HL-60/S4 (cell line): ENCODE results near the gene POLR2J3.
"Not testable (repeated sequence)": the region's sequence is repeated elsewhere in the genome, so short reads cannot be mapped to it uniquely, and the experiment has no call there.

Experiments
- in situ Hi-C: fragments of 300-500 bp; cut with MboI; formaldehyde crosslinking; loops from 2 replicates; pipeline ENCODE4 v1.14.3; 2022; ENCODE audit warnings: low sequenced_read_pairs

Gene POLR2J3

DNA sequence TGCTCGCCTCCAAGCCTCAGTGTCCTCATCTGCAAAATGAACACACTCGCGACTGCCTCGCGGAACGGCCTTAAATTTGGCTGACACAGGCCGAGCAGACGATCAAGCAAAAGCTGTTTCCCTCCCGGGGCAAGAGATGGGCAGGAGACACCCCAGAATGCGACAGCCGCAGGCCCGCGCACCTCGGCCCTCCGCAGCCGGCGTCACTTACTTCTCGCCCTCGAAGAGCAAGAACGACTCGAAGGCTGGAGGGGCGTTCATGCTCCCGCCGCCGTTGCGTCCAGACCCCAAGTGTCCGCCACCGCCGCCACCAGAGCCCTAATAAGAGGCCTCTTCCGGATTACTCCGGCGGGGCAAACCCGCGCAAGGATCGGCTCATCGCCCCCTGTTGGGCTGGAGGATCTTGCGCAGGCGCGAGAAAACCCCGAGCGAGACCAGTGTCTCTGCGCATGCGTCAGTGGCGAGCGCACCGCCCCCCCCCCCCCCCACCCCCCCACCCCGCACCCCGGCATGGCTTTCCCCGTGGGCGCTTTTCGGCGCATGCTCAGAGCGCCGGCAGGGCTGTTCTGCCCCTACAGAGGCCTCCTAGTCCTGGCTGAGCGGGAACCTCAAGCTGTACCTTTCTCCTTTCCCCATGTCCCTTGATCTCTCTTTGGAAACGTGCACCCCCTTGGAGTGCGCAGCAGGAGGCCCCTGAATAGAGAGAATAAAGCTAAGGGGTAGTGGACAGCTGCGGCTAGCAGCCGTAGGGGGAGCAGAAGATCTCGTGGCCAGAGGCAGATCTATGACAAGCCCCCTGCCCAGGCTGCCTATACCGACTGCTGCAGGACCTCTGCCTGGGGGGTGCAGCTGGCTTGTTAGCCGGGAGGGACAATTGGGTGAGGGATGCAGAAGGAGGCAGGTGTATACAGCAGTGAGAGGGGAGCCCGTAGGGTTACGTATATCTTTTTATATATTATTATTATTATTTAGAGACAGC is at the start of gene POLR2J3:
Gene POLR2J3 (minus strand): TSS at position 323 of the 979 bp plus-strand sequence. CDS start 62 bp downstream, at position 261.
- in situ Hi-C loops = not testable (repeated sequence)

DNA sequence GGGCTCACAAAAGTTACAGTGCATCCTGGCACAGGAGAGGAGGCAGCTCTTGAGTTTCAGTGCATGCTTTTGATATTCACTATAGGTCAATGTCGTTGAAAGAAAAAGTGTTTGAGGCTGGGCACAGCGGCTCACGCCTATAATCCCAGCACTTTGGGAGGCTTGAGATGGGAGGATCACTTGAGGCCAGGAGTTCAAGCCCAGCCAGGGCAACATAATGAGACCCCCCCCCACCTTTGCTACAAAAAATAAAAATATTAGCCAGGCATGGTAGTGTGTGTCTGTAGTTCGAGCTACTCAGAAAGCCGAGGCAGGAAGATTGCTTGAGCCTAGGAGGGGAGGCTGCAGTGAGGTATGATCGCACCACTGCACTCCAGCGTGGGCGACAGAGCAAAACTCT is 45.7 kb upstream of the POLR2J3 start:
- in situ Hi-C loops = not testable (repeated sequence)

DNA sequence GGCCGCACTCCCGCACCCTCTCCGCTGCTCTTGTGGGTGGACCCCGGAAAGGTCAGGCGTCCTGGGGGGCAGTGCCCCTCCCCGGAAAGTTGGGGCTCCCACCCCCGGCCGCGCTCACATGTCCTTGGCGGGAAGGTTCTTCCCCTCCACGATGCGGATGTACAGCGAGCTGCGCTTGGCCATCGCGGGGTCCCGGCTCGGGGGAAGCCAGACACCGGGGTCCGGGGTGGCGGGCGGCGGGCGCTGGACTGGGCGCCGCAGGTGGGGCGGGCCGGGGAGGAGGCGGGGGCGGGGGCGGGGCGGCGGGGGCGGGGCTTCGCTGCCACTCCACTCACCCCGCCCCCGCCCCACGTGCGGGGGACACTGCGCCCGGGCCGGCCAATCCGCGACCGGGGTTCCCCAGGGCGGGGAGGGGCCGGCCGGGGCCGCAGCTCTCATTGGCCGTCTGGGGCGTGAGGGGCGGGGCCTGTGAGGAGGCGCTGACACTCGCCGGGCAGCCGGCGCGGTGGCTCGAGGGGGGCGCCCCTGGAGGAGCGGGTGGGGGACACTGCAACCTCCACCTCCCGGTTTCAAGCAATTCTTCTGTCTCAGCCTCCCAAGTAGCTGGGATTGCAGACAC is 44.2 kb upstream of the POLR2J3 start, which contains the start of gene RASA4:
Gene RASA4 (minus strand): TSS at position 250 of the 619 bp plus-strand sequence. CDS start 67 bp downstream, at position 183.
- in situ Hi-C loops = not testable (repeated sequence)

DNA sequence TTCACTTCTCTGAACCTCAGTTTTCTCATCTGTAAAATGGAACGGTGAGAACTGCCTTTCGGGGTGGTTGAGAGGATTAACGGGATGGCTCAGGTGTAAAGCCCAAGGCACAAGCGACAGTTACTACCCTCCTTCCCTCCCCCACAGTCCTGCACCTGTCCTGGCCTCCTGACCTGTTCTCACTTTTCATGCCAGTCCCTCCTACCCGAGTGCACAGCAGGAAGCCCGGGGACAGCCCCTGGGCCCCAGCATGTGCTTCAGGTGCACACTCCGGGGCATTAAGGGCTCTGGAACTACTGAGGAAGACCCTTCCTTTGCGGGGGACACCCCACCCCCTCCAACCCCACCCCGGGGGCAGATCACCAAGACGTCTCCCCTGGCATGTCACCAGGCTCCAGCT is 43.5 kb upstream of the POLR2J3 start:
- in situ Hi-C loops = not testable (repeated sequence)

DNA sequence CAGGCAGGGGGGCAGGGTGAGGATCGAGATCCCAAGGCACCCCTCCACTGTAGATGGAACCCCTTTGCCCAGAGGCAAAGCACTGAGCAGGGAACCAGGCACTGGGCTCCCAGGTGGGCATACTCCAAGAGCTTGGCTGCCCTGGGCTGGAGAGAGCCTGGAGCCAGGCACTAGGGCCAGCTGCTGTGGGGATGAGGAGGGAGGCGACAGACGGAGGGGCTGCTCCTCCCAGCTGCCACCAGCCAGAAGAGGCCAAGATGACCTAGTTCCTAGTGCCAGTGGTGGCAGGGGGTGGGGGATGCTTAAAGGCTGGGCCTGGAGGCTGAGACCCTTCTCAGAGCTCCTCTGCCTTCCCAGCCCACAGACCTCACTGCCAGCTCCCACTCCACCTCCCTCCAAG is 42.5 kb upstream of the POLR2J3 start:
- in situ Hi-C loops = not testable (repeated sequence)

DNA sequence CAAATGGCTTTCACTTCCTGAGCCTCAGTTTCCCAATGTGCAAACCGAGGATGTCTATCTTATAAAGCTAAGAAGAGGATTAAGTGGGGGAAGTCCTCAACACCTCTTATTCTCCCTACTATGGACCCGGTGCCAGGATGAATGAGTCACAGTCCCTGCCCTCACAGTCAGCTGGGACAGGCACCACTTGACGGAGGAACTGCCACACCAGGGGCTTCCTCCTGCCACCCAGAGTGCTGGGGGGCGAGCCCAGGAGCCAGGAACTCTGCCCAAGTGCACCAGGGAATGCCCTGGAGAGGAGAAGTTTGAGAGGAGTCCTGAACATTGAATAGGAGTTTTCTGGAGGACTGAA is 41.9 kb upstream of the POLR2J3 start:
- in situ Hi-C loops = not testable (repeated sequence)

- in situ Hi-C loops = not testable (repeated sequence)
Measured at GRCh38 chr7:102613575-102614345, 41.4 kb upstream of the POLR2J3 start.

- in situ Hi-C loops = not testable (repeated sequence)
Measured at GRCh38 chr7:102611675-102612325, 39.4 kb upstream of the POLR2J3 start.

GRCh38 chr7:102611013-102611674 is 38.8 kb upstream of the POLR2J3 start:
- in situ Hi-C loops = not testable (repeated sequence)

DNA sequence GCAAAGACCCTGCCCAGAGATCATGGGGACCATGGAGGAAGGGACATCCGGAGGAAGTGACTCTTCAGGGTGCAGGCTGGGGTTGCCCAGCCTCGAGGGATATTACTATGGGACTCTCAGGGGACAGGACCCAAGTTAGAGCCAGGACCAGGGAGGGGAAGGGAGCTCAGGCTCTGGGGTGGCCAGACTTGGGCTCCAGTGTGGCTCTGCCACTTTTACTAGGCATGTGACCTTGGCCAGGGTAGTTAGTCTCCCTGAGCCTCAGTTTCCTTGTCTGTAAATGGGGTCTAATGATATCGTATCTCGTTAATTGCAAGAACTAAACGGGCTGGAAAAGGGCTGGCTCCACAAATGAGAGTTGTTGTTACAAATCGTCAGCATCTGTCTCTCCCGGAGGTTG is 38.1 kb upstream of the POLR2J3 start:
- in situ Hi-C loops = not testable (repeated sequence)

- in situ Hi-C loops = not testable (repeated sequence)
Measured at GRCh38 chr7:102609734-102610133, 37.4 kb upstream of the POLR2J3 start.

GRCh38 chr7:102606848-102607247 is 34.5 kb upstream of the POLR2J3 start:
- in situ Hi-C loops = not testable (repeated sequence)

GRCh38 chr7:102604431-102605145 is 32.2 kb upstream of the POLR2J3 start:
- in situ Hi-C loops = not testable (repeated sequence)

- in situ Hi-C loops = not testable (repeated sequence)
Measured at GRCh38 chr7:102602317-102602716, 29.9 kb upstream of the POLR2J3 start.

DNA sequence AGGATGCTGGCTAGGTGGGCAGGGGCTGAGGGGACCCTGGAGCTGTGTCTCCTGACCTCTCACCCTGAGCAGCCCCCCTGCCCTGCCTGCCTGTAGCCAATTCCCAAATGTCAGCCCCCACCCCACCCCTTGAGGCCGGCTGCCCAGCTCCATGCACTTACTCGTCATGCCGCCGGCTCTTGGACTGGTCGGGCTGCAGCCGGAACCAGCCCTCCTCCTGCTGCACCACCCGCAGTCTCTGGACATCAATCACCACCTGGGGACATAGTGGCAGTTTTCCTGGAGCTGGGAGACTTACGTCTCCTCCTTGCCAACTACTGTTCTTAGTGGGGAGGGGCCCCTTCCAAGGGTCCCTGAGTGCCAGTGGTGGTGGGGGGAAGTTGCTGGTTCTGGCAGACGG is 27.3 kb upstream of the POLR2J3 start:
- in situ Hi-C loops = not testable (repeated sequence)

GRCh38 chr7:102596036-102596435 is 23.7 kb upstream of the POLR2J3 start:
- in situ Hi-C loops = not testable (repeated sequence)

- in situ Hi-C loops = not testable (repeated sequence)
Measured at GRCh38 chr7:102593637-102594334, 21.4 kb upstream of the POLR2J3 start.

GRCh38 chr7:102592477-102593019 is 20.2 kb upstream of the POLR2J3 start:
- in situ Hi-C loops = not testable (repeated sequence)
